GM23248 (cell line): ENCODE measurements around the gene KASH5. TPM values are rescaled to one million over a fixed set of nuclear protein-coding genes. Genes with fewer than 3 reads are reported as not detected.
"Not testable (repeated sequence)": the region's sequence is repeated elsewhere in the genome, so short reads cannot be mapped to it uniquely, and the experiment has no call there.

ENCODE experiments used
- DNase-seq: peaks from one replicate; pipeline ENCODE4 v3.0.0-alpha.2; 2015
- H2AFZ ChIP-seq: fragments of 200-600 bp; sonication (generic); 2 replicates; pipeline ENCODE4 v1.6.1; 2016; ENCODE audit warnings: antibody characterized with exemption
- H3F3A ChIP-seq: fragments of 200-600 bp; sonication (generic); 2 replicates; pipeline ENCODE4 v1.6.1; 2016; ENCODE audit warnings: mild to moderate bottlenecking, antibody characterized with exemption, mixed run types; ENCODE audit not compliant: insufficient read depth
- H3K27ac ChIP-seq: fragments of 200-600 bp; sonication (generic); 2 replicates; pipeline ENCODE4 v1.5.1; 2016; ENCODE audit warnings: mild to moderate bottlenecking
- H3K27me3 ChIP-seq: fragments of 200-600 bp; sonication (generic); replicated peaks from 2 replicates; pipeline ENCODE4 v1.6.1; 2016; ENCODE audit warnings: mild to moderate bottlenecking; ENCODE audit not compliant: insufficient read depth
- H3K36me3 ChIP-seq: fragments of 200-600 bp; sonication (generic); 2 replicates; pipeline ENCODE4 v1.6.1; 2016; ENCODE audit warnings: low read depth, mild to moderate bottlenecking
- H3K4me1 ChIP-seq: fragments of 200-600 bp; sonication (generic); 2 replicates; pipeline ENCODE4 v1.6.1; 2016; ENCODE audit warnings: mild to moderate bottlenecking; ENCODE audit not compliant: insufficient read depth
- H3K4me2 ChIP-seq: fragments of 200-600 bp; sonication (generic); one replicate; pipeline ENCODE4 v1.6.1; 2016; ENCODE audit warnings: mild to moderate bottlenecking; ENCODE audit not compliant: unreplicated experiment
- H3K4me3 ChIP-seq: fragments of 200-600 bp; sonication (generic); 2 replicates; pipeline ENCODE4 v1.5.1; 2016; ENCODE audit warnings: mild to moderate bottlenecking
- H3K79me2 ChIP-seq: fragments of 200-600 bp; sonication (generic); 2 replicates; pipeline ENCODE4 v1.6.1; 2016; ENCODE audit warnings: mild to moderate bottlenecking; ENCODE audit not compliant: insufficient read depth
- H3K9ac ChIP-seq: fragments of 200-600 bp; sonication (generic); 2 replicates; pipeline ENCODE4 v1.6.1; 2016; ENCODE audit warnings: mild to moderate bottlenecking
- H3K9me2 ChIP-seq: fragments of 200-600 bp; sonication (generic); 2 replicates; pipeline ENCODE4 v1.6.1; 2016; ENCODE audit warnings: mixed run types, mild to moderate bottlenecking, moderate library complexity; ENCODE audit not compliant: insufficient read depth
- H3K9me3 ChIP-seq: fragments of 200-600 bp; sonication (generic); one replicate; pipeline ENCODE4 v1.6.1; 2017; ENCODE audit warnings: low read depth
- H4K20me1 ChIP-seq: fragments of 200-600 bp; sonication (generic); 2 replicates; pipeline ENCODE4 v1.6.0; 2016; ENCODE audit not compliant: insufficient read depth
- EZH2 ChIP-seq: fragments of 200-600 bp; sonication (generic); IDR thresholded peaks from 2 replicates; pipeline ENCODE4 v1.6.1; 2018; ENCODE audit warnings: antibody characterized with exemption, mild to moderate bottlenecking; ENCODE audit not compliant: insufficient read depth, poor library complexity, severe bottlenecking
- EZH2phosphoT487 ChIP-seq: fragments of 200-600 bp; sonication (generic); IDR thresholded peaks from 2 replicates; pipeline ENCODE4 v1.6.1; 2018; ENCODE audit warnings: antibody characterized with exemption, moderate library complexity, mild to moderate bottlenecking, low read depth; ENCODE audit not compliant: insufficient read depth
- WGBS, 2 experiments: methylation state at CpG; one replicate each; pipeline ENCODE4 v1.1.6; 2015 to 2017; ENCODE audit warnings: low lambda C conversion rate in 2 of 2, low coverage in 1 of 2; ENCODE audit errors: missing lambda C conversion rate in 2 of 2; 5-methylcytosine and 5-hydroxymethylcytosine counted together
- in situ Hi-C: fragments of 300-500 bp; cut with MboI; formaldehyde crosslinking; loops from 2 replicates; pipeline ENCODE4 v1.15.0; 2020
- polyA plus RNA-seq: library from polyadenylated mRNA; unstranded; fragments of >200 nt; fragmentation: Nextera tagmentation; extraction: Ambion mirVana; gene quantifications from 2 replicates; pipeline ENCODE4 v1.2.1, GENCODE V29; 2016
- total RNA-seq: library from RNA; depleted of rRNA; stranded (reverse); fragments of >200 nt; shearing (Covaris generic); gene quantifications from 2 replicates; pipeline ENCODE4 v1.2.3, GENCODE V29; 2014

KASH5 gene
- total and polyA plus RNA-seq, 2 experiments from 2014 or later, result not detected

- WGBS, 2 experiments, result 83 to 88% methylated on average over 5 of the region's 5 CpGs
These were observed 70.5 kb downstream of the KASH5 start for GRCh38 chr19:49458567-49458903.

GRCh38 chr19:49459388-49459787, 71.3 kb downstream of the KASH5 start:
- no peak for DNase-seq
- WGBS, 2 experiments, result 88 to 93% methylated on average over 12 of the region's 12 CpGs

More at GRCh38 chr19:49458567-49458903, 70.5 kb downstream of the KASH5 start:
- no peak overlapping the region for H3K4me3 ChIP-seq
- TF ChIP-seq EZH2 (no peak), EZH2phosphoT487 (no peak)
- H3K79me2 ChIP-seq, result peaks cover 17% of the 10 kb centered on the region
- H3K36me3 ChIP-seq, result no peaks in the 10 kb centered on the region
- peaks cover 28% of the 10 kb centered on the region for H3K4me1 ChIP-seq
- H3K9me2 ChIP-seq, result no peaks in the 10 kb centered on the region
- no peaks in the 10 kb centered on the region for H3K9me3 ChIP-seq
- peak overlapping the region; percentile 77 for H3K27ac ChIP-seq
- no peak overlapping the region for H3K4me2 ChIP-seq
- no peaks in the 10 kb centered on the region for H3K27me3 ChIP-seq
- H3F3A ChIP-seq, result peaks cover 24% of the 10 kb centered on the region
- no peak for DNase-seq
- in situ Hi-C loops, result no loop called here
- H2AFZ ChIP-seq, result peak overlapping the region; percentile 25
- H3K9ac ChIP-seq, result peak overlapping the region; percentile 64
- H4K20me1 ChIP-seq, result no peaks in the 10 kb centered on the region

GRCh38 chr19:49461130-49461529, 73.1 kb downstream of the KASH5 start:
- Histone ChIP-seq H3K4me1 (peaks cover 14% of the 10 kb centered on the region; the same call in 1 of the 2 replicates), H3F3A (peaks cover 13% of the 10 kb centered on the region)
- H3K9me3 ChIP-seq, H2AFZ ChIP-seq, DNase-seq, in situ Hi-C loops, H3K4me3 ChIP-seq, H3K9ac ChIP-seq, H3K79me2 ChIP-seq, H4K20me1 ChIP-seq, H3K4me2 ChIP-seq, H3K9me2 ChIP-seq, H3K27me3 ChIP-seq, H3K36me3 ChIP-seq, H3K27ac ChIP-seq: not testable (repeated sequence)
- WGBS, 2 experiments, result 0% methylated on average over 1 of the region's 1 CpG; no CpG with 5 or more reads in 1 of the 2 experiments

More at GRCh38 chr19:49459388-49459787, 71.3 kb downstream of the KASH5 start:
- H3K27ac ChIP-seq, result no peak overlapping the region
- no peak overlapping the region for H3K9ac ChIP-seq
- H3K4me3 ChIP-seq, result no peak overlapping the region
- H4K20me1 ChIP-seq, result no peaks in the 10 kb centered on the region
- H3K4me1 ChIP-seq, result peaks cover 23% of the 10 kb centered on the region
- H3K9me2 ChIP-seq, result no peaks in the 10 kb centered on the region
- peaks cover 21% of the 10 kb centered on the region for H3F3A ChIP-seq
- in situ Hi-C loops, result no loop called here
- H3K4me2 ChIP-seq, result no peak overlapping the region
- H3K79me2 ChIP-seq, result peaks cover 9% of the 10 kb centered on the region
- H3K9me3 ChIP-seq, result no peaks in the 10 kb centered on the region
- no peak for TF ChIP-seq EZH2phosphoT487
- TF ChIP-seq EZH2, result no peak
- H3K27me3 ChIP-seq, result no peaks in the 10 kb centered on the region
- no peaks in the 10 kb centered on the region for H3K36me3 ChIP-seq
- H2AFZ ChIP-seq, result no peak overlapping the region

- no peak overlapping the region for H3K4me3 ChIP-seq
- no peaks in the 10 kb centered on the region for H4K20me1 ChIP-seq
- H3K79me2 ChIP-seq, result peaks cover 3% of the 10 kb centered on the region; the same call in 1 of the 2 replicates
- peaks cover 8% of the 10 kb centered on the region; the same call in 1 of the 2 replicates for H3K4me1 ChIP-seq
- H3K36me3 ChIP-seq, result no peaks in the 10 kb centered on the region
- no peak overlapping the region for H3K27ac ChIP-seq
- H3K4me2 ChIP-seq, result no peak overlapping the region
- DNase-seq, result no peak
- H3K9me2 ChIP-seq, result no peaks in the 10 kb centered on the region
- no peak overlapping the region for H3K9ac ChIP-seq
- H3K27me3 ChIP-seq, result no peaks in the 10 kb centered on the region
- H3F3A ChIP-seq, result peaks cover 8% of the 10 kb centered on the region
- 96 to 98% methylated on average over 17 to 37 of the region's 37 CpGs for WGBS, 2 experiments
- no peaks in the 10 kb centered on the region for H3K9me3 ChIP-seq
- no peak overlapping the region for H2AFZ ChIP-seq
- TF ChIP-seq EZH2phosphoT487, result no peak
- no peak for TF ChIP-seq EZH2
- in situ Hi-C loops, result no loop called here
These were observed 73.6 kb downstream of the KASH5 start for GRCh38 chr19:49461656-49462055.

GRCh38 chr19:49462492-49462891, 74.4 kb downstream of the KASH5 start:
- Histone ChIP-seq H3K4me2 (no peak overlapping the region), H3K9me3 (no peaks in the 10 kb centered on the region), H3K27ac (no peak overlapping the region), H3K79me2 (peaks cover 3% of the 10 kb centered on the region; the same call in 1 of the 2 replicates), H3K4me1 (peaks cover 6% of the 10 kb centered on the region; the same call in 1 of the 2 replicates), H3K36me3 (no peaks in the 10 kb centered on the region), H3F3A (0 out of 2 replicates have a peak, but pooled peaks cover 5% of the 10 kb centered on the region), H4K20me1 (no peaks in the 10 kb centered on the region), H3K27me3 (no peaks in the 10 kb centered on the region), H2AFZ (no peak overlapping the region), H3K9ac (no peak overlapping the region), H3K4me3 (no peak overlapping the region), H3K9me2 (no peaks in the 10 kb centered on the region)
- DNase-seq, result no peak
- 88 to 92% methylated on average over 10 to 12 of the region's 12 CpGs for WGBS, 2 experiments
- TF ChIP-seq EZH2 (no peak), EZH2phosphoT487 (no peak)
- in situ Hi-C loops, result no loop called here
